NCI-H1417 (cell line): ENCODE measurements around the gene THRB.

Source experiments
- DNase-seq, 3 experiments: peaks; one replicate each; lab custom pipeline; 2025; lab: John Stamatoyannopoulos, UW

THRB gene

GRCh38 chr3:24377218-24377993 is 117.2 kb downstream of the THRB start:
- no peak for DNase-seq

DNA sequence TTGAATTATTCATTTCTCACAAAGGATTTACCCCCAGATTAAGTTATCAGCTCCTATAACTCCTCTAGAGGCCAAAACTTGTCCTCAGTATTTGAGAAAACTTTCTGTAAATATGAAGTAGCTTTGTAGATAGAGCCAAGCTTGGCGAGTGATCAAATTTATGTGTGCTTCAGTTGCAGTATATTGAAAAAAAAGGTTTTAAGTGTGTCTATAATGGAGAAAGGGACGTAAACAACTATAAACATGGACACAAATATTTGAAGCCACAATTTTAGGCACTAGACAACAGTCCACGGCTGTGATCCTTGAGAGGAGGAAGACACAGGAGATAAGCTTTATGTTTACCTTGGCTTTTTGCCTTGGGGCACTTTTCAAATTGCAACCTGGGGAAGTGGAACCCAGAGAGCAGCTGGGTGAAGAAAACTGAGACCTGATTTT is 118.7 kb downstream of the THRB start:
- peak in 1 of 3 experiments; percentile 24 for DNase-seq

GRCh38 chr3:24374801-24375200 is 119.8 kb downstream of the THRB start:
- no peak for DNase-seq

DNA sequence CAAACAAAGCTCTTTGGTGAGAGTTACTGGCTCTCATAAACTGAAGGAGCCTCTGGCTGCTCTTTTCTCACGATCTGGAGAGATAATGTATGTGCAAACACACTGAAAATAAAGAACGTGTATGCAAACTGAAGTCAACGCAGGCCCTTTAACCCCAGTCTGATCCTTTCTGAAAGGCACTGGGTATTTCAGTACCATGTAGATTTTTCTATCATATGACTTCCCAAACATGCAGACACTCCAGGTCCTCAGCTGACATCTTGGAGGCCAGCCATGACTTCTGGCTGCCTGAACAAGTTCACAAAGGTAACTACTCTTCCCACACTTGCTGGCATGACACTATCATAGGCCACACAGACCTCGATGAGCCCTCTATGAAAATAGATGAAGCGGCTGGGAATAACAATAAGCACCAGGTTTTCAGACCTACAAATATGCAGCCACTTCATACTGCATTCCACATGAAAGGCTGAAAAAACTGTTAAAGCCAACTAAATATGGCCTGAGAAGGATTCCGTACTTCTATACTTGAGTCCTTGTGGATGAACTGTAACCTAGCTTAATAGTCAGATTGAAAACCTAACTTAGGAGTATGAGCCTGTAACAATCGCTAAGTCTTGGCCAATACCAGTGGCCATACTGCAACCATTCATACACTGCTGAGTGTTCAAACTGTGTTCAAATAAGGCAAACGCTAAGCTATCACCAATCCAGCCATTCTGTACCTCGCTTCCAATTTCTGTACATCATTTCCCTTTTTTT is 121.3 kb downstream of the THRB start:
- DNase-seq = no peak

GRCh38 chr3:24372559-24373197 is 122.0 kb downstream of the THRB start:
- no peak for DNase-seq

DNA sequence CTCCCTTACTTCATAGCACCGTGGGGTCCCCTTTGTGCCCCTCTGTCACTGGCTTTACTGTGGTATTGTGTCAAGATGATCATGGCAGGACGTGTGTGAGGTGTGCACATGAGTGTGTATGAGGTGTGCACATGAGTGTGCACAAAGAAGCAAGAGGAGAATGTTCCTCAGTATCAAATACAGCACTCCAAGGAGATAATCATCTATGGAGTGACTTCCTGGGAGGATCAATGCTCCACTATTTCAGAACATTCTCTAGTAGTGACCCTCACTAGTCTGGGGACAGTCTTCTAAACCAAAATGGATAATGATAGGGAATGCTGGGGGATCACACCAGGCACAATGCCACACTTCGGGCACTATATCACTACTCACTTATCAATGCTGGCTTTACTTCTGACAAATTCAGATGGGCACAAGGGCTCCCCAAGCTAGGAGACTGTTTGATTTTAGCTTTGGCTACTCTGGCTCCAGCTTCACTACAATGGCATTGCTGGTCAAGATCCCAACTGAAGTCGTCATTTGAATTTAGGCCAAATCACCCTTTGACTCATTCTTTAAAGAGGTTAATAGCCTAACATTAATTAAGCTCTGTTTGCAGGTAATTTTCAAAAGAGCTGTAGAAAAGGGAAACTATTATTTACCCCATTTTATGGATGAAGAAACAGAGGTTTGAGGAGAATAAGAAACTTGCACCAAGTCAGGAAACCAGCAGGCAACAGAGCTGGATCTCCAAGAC is 124.1 kb downstream of the THRB start:
- no peak for DNase-seq

DNA sequence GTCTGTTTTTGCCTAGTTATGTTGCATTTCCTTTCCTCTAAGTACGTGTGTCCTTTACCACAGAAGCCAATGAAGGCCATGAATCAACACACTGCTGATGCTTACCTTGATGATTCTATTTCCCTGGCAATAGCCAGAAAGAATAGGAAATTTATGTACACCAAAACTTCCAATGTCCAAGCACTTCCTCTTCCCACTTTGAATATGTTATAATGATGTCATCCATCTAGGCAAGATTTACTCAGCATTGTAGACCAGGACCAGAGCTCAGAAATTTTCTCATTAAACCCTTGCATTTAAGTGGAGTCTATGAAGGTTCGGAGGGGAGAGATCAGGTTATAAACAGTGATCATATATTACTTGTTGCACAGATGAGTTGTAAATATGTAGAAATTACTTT is 126.0 kb downstream of the THRB start:
- no peak for DNase-seq

DNA sequence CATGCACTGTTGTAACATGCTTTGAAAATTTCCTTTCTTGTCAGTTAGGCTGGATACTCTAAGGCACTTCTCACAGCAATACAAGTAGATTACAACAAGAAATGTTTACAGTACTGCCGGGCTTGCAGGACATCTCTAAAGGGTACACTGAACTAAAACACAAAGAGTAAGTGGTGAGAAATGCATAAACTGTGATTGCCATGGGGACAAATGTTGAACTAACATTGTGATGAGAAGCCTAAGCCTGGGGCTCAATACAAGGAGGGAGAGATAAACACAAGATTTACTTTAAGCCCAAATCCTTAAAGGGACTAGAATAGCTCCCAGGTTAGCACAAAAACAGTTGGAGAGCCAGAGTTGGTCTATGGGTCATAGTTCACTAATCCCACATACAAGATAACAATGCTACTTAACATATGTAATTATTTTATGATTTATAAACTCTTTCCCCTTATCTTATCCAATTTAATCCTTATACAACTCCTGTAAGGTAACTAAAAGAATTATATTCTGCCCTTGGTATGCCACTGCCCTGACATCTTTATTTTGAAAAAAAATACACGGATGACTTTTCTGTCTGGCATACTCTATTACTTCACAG is 126.9 kb downstream of the THRB start:
- DNase-seq = no peak

DNA sequence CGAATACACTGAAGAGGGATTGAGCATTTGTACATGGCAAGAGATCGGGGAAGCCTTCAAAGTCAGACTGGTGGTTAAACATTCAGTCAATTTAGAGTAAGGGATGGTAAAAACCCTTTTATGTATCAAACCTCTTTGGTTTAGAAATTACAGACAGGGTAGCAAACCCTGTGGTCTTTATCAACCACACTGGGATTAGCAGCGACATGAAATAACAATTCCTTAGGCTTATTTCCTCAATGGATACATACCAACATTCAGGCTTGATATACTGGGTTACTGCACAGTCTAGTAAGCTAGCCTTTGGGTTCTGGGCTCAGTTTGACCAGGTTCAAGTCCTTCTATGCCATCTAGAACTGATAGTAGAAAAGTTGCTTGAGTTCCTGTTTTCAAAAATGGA is 127.4 kb downstream of the THRB start:
- no peak for DNase-seq

DNA sequence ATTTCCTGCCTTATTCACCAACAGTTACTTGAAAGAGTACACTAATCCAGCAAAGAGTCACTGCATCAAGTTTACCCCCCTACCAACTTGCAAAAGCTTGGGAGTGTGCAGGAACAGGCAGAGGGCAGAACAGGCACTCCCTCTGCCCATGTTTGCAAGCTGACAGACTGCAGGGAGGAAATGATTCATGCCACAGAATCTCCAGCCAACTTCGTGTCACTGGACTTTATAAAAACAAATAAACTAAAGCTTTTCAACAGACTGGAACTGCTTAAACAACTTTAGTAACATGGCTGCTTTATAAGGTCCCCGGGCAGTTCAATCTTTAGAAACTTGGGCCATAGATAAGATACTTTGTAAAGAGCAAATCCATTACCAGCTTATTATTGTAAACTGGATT is 129.5 kb downstream of the THRB start:
- peak in 1 of 3 experiments; percentile 20 for DNase-seq

- DNase-seq = peak in 1 of 3 experiments; percentile 2
Observed at GRCh38 chr3:24364359-24364758, 130.3 kb downstream of the THRB start.

DNA sequence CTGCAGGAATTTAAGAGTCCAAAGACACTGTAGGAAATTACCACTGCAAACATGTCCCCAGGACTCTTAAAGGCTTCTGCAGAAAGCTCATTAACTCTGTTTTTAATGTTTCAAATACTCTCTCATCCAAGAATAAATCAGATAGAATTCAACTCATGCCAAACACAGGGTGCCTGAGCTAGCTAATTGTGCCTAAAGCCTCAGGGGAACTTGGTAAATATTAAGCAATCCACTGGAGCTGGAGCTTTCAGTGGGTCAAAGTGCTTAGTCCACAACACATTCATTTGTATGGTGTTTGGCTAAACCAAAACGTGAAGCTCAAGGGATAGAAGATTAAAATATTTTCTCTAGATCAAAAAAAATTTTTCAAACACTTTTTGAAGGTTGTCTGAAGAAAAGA is 131.4 kb downstream of the THRB start:
- peak in 1 of 3 experiments; percentile 11 for DNase-seq

DNA sequence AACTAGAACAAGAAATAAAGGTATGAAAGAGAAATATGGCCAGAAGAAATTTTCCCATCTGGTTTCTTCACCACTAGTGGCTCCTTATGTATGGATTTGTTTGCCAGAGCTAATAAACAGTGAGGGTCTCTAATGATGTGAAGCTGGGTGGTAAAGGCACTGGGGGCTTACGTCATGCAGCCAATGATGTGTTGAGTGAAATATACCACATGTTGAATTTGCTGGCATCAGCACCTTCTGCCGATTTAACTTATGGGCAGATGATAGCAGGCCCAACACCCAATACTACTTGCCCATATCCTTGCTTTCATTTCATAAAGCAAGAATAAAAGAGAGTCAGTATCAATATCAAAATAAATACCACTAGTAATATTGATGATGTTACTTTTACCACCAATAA is 133.0 kb downstream of the THRB start:
- DNase-seq = no peak

- DNase-seq = no peak
Observed at GRCh38 chr3:24360957-24361356, 133.7 kb downstream of the THRB start.

- DNase-seq = no peak
Observed at GRCh38 chr3:24359645-24360462, 134.8 kb downstream of the THRB start.

GRCh38 chr3:24359102-24359501 is 135.5 kb downstream of the THRB start:
- DNase-seq = no peak

GRCh38 chr3:24357635-24358034 is 137.0 kb downstream of the THRB start:
- no peak for DNase-seq

DNA sequence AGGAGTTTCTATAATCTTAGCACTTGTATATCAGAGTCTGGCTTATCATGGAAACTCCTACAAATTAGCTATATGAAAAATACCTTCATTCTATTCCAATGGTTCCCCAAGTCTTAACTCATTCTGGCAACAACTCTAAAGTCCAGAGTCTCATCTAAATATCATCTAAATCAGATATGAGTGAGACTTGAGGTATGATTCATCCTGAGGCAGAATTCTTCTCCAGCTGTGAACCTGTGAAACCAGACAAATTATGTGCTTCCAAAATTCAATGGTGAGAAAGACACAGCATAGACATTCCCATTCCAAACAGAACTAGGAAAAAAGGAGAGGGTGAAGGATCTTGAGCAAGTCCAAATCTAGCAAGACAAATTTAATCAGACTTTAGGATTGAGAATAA is 138.8 kb downstream of the THRB start:
- no peak for DNase-seq

GRCh38 chr3:24354230-24354629 is 140.4 kb downstream of the THRB start:
- no peak for DNase-seq

- DNase-seq = no peak
Observed at GRCh38 chr3:24352893-24353553, 141.6 kb downstream of the THRB start.
